ENCODE data around the gene KLF15.

DNA sequence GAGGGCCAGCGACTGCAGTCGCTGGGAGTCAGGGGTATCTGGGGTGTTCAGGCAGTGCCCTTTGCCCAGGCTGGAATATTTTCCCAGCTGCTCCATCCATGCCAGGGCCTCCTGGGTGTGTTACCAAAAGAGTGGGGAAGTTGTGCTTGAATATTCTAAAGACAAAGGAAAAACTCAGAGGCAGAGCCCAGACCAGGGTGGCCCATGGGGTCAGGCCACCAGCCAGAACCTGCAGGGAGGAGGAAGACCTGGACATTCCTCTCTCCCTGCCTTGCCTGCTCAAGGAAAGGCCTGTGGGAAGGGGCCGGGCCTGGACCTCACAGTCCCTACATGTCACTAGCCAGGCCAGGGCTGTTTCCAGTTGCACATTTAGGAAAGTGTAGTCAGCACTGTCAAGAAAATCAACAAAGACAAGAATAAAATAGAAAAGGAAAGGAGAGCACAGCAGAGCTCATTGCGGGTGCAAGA is 16.0 kb upstream of the KLF15 start:
- TF ChIP-seq CTCF (IDR thresholded peaks at IDR 0.05) (no peak), ZFX (IDR thresholded peaks at IDR 0.05; ENCODE audit: borderline replicate concordance) (no peak)

Measured in 22Rv1 (cell line).